ENCODE results near the gene STK24.

STK24 gene

GRCh38 chr13:98471934-98472333 lies 105.0 kb downstream of the STK24 start:
- Histone ChIP-seq H3K4me3 (ENCODE audit: insufficient read depth, low read length, poor library complexity, severe bottlenecking) (no peak overlapping the region), H3K36me3 (ENCODE audit: low read length) (no peaks in the 10 kb centered on the region), H4K20me1 (ENCODE audit: low read depth, low read length) (no peaks in the 10 kb centered on the region), H3K27me3 (ENCODE audit: low read length) (no peaks in the 10 kb centered on the region), H3K27ac (ENCODE audit: low read depth, low read length) (no peak overlapping the region), H3K9ac (ENCODE audit: low read length) (no peak overlapping the region), H3K9me3 (ENCODE audit: insufficient read depth, low read length) (no peaks in the 10 kb centered on the region), H3K9me2 (replicated peaks; ENCODE audit: insufficient read depth, low read length) (no peaks in the 10 kb centered on the region), H3K79me2 (ENCODE audit: insufficient read depth, low read length) (no peaks in the 10 kb centered on the region), H2AFZ (ENCODE audit: low read depth, low read length, severe bottlenecking) (no peak overlapping the region), H3F3A (ENCODE audit: insufficient read depth) (no peaks in the 10 kb centered on the region), H3K4me2 (ENCODE audit: low read depth, low read length, poor library complexity, severe bottlenecking) (no peak overlapping the region)
- no peak for TF ChIP-seq CTCF (IDR thresholded peaks at IDR 0.05; ENCODE audit: insufficient read depth, low read length, poor library complexity, severe bottlenecking)
- TF ChIP-seq EZH2phosphoT487 (conservative IDR thresholded peaks at IDR 0.05; ENCODE audit: low read length) = no peak

GRCh38 chr13:98470920-98471319 lies 106.0 kb downstream of the STK24 start:
- Histone ChIP-seq H2AFZ (ENCODE audit: low read depth, low read length, severe bottlenecking) (no peak overlapping the region), H3K27ac (ENCODE audit: low read depth, low read length) (no peak overlapping the region), H3F3A (ENCODE audit: insufficient read depth) (no peaks in the 10 kb centered on the region), H3K36me3 (ENCODE audit: low read length) (no peaks in the 10 kb centered on the region), H3K4me3 (ENCODE audit: insufficient read depth, low read length, poor library complexity, severe bottlenecking) (no peak overlapping the region), H3K4me2 (ENCODE audit: low read depth, low read length, poor library complexity, severe bottlenecking) (no peak overlapping the region), H3K9me2 (replicated peaks; ENCODE audit: insufficient read depth, low read length) (no peaks in the 10 kb centered on the region), H3K9me3 (ENCODE audit: insufficient read depth, low read length) (no peaks in the 10 kb centered on the region), H3K79me2 (ENCODE audit: insufficient read depth, low read length) (no peaks in the 10 kb centered on the region), H3K27me3 (ENCODE audit: low read length) (no peaks in the 10 kb centered on the region), H4K20me1 (ENCODE audit: low read depth, low read length) (no peaks in the 10 kb centered on the region), H3K9ac (ENCODE audit: low read length) (no peak overlapping the region)
- TF ChIP-seq CTCF (IDR thresholded peaks at IDR 0.05; ENCODE audit: insufficient read depth, low read length, poor library complexity, severe bottlenecking) (no peak), EZH2phosphoT487 (conservative IDR thresholded peaks at IDR 0.05; ENCODE audit: low read length) (no peak)

- Histone ChIP-seq H2AFZ (ENCODE audit: low read depth, low read length, severe bottlenecking) (no peak overlapping the region), H3K9me2 (replicated peaks; ENCODE audit: insufficient read depth, low read length) (no peaks in the 10 kb centered on the region), H3K27ac (ENCODE audit: low read depth, low read length) (no peak overlapping the region), H3K27me3 (ENCODE audit: low read length) (no peaks in the 10 kb centered on the region), H3K9ac (ENCODE audit: low read length) (no peak overlapping the region), H3K9me3 (ENCODE audit: insufficient read depth, low read length) (no peaks in the 10 kb centered on the region), H3K4me3 (ENCODE audit: insufficient read depth, low read length, poor library complexity, severe bottlenecking) (no peak overlapping the region), H3K4me2 (ENCODE audit: low read depth, low read length, poor library complexity, severe bottlenecking) (no peak overlapping the region), H3F3A (ENCODE audit: insufficient read depth) (no peaks in the 10 kb centered on the region), H3K79me2 (ENCODE audit: insufficient read depth, low read length) (no peaks in the 10 kb centered on the region), H3K36me3 (ENCODE audit: low read length) (no peaks in the 10 kb centered on the region), H4K20me1 (ENCODE audit: low read depth, low read length) (no peaks in the 10 kb centered on the region)
- no peak for TF ChIP-seq CTCF (IDR thresholded peaks at IDR 0.05; ENCODE audit: insufficient read depth, low read length, poor library complexity, severe bottlenecking)
- TF ChIP-seq EZH2phosphoT487 (conservative IDR thresholded peaks at IDR 0.05; ENCODE audit: low read length) = no peak
Observed at GRCh38 chr13:98468929-98469328, 108.0 kb downstream of the STK24 start.

Data from SU-DHL-6 (cell line).